HG03066 (cell line): ENCODE results near the gene CYREN.
"Not testable (repeated sequence)": the region's sequence is repeated elsewhere in the genome, so short reads cannot be mapped to it uniquely, and the experiment has no call there.

ENCODE experiments used
- ATAC-seq: cut with Tn5 transposase; IDR thresholded peaks from one replicate; pipeline ENCODE4 v1.9.1; 2021; ENCODE audit warnings: low read depth; ENCODE audit not compliant: unreplicated experiment

The CYREN gene, protein sequence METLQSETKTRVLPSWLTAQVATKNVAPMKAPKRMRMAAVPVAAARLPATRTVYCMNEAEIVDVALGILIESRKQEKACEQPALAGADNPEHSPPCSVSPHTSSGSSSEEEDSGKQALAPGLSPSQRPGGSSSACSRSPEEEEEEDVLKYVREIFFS

DNA sequence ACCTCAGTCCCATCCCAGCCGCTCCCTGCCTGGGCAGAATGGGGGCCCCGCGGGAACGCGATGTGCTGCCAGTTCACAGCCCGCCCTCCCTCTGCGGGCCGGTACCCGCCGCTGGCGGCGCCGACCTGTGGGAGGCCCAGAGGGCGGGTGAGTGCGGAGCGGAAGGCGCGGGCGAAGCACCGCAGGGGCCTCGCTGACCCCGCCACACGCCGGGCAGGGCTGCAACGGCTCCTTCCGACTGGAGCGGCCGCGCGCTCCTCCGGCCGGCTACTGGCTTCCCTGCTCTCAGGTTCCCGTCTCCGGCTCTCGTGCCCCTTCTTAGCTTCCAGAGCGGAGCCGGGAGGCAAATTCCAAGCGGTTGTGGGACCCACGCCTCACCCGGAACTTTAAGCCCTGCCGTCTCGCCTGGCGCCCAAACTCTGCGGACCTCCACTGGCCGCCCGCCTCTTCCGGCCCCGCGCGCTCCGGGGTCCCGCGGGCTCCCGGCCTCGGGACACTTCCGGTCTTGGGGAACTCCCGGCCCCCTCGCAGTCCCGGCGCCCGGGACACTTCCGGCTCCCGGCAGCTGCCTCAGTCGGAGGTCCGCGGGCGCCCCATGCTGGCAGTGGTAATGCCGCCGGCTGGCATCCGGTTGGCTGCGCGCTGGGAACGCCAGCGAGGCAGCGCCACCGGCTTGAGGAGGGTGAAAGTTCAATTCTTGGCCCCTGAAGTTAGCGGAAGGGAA lies at the start of gene CYREN:
Gene CYREN, minus strand, starts transcription at position 434 of the 724 bp plus-strand sequence. CDS start 1,785 bp downstream, outside the sequence.
- peak; percentile 62 for ATAC-seq

DNA sequence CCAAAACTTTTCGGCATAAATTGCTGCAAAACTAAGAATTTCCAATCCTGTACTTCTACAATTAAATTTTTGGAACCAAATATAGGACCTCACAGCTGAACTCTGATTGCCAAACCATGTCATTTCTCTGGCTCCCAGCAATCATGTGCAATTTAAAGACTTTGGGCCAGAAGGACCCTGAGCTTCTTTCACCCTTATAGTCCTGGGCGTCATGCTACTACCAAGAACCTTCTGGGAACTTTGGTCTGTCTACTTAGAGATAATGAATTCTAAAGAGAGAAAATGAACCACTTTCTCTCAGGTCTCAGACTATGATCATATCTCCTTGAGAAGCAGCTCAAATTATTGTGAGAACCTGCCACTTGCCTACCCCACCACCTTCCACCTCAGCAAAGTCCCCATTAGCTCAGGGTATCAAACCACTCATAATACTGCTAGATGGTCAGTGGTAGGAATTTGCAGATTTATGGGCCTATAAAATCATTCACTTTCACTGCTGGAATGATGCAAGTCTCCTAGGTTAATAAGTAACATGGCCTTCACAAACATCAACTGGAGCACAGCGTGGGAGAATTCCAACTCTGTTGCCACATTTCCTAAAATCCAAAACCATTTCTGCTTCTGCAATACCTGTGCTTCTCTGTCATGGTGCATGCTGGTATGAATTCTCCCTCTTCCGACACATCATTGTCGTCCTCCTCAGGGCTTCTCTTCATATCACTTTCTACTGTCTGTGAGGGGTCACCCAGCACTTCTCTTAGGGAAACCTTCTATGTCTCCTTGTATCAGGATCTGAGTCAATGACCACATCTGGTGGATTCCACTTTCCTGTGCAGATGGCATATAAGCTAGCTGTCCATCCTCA lies 47.4 kb upstream of the CYREN start:
- ATAC-seq: no peak

DNA sequence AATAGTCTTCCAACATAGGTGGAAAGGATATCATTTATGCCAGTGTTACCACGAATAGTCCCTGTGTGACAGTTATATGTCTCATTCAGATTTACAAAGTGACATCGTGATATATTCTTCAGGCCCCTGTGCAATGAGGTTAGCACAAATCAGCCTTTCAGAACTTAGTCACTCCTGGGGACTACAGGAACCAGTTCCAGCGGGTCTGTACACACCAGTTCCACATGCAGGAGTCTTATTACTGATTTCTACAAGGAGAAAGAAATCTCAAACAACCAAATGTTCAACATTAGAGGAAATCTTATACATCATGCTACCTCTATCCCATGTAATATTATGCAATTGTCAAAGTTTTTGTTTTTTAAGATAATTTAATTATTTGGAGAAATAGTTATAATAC lies 45.2 kb upstream of the CYREN start:
- no peak for ATAC-seq

DNA sequence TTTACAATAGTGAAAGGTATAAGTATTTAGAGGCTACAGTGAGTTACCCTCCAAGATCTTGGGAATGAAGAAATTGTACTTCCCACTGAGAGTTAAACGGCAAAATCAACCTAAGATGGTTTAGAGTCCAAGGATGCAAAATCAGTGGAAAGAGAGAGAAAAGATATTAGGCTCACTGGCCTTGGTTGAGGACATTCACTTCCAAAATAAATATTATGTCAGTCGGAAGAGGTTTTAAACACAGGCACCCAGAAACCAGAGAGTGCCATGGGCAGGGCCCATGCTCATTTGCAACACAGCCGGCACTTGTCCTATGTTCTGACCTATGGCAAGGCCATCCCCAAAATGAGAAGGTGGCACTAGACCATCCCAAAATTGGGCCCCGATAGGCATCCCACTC lies 44.7 kb upstream of the CYREN start:
- no peak for ATAC-seq

DNA sequence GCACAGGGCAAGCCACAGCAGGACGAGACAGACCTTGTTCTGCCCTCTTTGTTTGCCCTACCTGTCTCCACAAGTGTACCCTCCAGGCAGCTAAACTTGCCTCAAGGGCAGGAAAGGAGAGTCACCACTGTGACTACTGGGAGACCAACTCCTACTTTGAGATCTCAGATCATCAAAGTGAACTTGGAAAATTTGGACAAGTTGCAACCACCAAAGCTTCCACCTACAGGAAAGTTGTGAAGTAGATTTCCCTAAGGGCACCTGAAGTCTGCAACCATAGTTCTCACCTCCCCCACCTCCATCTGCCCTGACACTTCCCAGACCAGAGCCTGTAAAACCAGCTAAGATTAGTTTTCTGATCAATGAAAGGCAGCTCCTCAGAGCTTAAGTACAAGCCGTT lies 43.3 kb upstream of the CYREN start:
- ATAC-seq: no peak

DNA sequence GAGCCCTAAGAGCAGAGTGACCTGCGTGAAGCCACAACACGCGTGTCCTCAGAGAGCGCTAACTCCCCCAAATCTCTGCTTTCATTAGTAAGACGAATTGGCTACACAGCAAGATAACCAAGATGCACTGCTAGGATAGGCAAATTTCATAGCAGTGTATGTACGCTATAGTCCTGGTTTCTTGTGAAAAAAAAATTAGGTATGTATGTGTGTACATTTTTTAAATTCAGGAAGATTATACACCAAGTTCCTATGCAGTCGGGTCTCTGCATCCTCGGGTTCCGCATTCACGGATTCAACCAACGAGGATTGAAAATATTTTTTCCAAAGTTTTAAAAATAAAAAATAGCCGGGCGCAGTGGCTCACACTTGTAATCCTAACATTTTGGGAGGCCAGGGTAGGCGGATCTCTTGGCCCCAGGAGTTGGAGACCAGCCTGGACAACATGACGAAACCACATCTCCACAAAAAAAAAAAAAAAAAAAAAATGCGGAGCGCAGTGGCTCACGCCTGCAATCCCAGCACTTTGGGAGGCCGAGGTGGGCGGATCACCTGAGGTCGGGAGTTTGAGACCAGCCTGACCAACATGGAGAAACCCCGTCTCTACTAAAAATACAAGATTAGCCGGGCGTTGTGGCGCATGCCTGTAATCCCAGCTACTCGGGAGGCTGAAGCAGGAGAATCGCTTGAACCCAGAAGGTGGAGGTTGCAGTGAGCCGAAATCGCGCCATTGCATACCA lies 41.6 kb upstream of the CYREN start:
- ATAC-seq: not testable (repeated sequence)

DNA sequence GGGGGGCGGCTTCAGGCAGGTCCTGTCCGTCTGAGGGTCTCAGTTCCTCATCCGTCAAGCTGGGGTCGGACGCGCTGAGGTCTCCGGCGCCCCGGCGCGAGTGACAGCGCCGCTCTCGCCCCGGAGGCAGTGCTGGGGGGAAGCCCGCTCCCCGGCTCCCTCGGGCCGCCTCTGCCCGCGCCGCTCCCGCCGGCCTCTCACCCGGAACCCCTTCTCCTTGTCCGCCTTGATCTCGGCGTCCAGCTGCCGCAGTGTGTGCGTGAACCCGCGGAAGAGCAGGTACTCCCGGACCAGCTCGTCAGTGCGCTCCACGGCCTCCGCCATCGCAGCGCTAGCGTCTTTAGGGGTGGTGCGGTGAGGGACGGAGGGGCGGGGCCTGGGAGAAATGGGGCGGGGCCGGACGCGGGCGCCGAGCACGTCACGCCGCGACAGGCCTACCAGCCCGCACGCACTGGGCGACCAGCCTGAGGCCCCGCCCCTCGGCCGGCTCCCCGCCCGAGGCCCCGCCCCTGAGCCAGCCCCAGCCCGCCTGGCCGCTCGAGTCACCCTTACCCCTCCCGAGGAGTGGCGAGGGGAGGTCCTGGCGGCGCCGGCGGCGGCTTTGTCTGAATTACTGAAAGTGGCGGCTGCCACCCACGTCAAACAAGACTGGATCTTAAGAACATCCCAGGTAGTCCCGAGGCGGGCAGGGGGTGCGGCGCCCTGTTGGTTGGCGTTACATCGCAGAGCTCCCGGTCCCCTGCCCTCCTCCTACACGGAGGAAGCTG lies 40.9 kb upstream of the CYREN start, which contains the start of gene WDR91:
Gene WDR91, minus strand, starts transcription at position 348 of the 767 bp plus-strand sequence. Its CDS starts 24 bp downstream, at position 324.
- peak; percentile 70 for ATAC-seq

DNA sequence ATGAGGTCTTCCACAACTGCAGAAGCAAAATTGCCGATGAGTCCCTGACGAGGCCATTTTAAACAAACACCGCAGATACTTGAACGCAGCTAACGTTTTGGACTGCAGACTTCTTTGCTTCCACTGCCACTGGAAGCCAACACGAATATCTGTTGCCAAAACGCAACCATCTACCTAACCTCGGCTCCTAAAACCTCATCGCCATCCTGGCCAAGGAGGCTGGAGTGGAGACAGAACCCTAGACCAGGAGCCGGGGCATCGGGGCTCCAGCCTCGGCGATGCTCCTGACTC lies 40.3 kb upstream of the CYREN start:
- ATAC-seq: peak; percentile 1

DNA sequence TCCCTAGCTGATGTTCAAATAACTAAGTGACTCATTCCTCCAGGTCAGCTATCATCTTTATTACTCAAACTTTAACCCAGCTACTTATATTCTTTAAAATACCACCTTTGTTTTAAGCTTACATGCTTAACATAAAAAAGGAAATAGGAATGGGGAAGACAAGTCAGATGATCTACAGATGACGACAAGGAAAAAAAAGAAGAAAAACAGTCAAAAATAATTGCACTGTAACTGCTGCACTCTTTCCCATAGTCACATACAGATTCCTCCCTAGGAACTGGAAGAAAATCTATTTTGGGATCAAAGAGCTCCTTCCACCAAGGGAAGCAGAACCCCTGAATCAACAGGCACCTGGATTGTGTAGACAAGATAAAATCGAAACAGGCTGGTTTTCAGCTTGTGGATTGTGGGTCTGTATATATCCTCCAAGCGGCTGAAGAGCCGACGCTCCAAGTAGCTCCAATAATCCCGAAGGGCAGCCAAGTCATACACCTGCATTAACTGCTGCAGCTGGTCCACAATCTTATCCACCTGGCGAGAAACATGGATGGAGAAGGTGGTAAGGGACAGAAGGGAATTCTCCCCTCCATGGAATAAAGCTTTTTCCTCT lies 38.8 kb upstream of the CYREN start:
- no peak for ATAC-seq

DNA sequence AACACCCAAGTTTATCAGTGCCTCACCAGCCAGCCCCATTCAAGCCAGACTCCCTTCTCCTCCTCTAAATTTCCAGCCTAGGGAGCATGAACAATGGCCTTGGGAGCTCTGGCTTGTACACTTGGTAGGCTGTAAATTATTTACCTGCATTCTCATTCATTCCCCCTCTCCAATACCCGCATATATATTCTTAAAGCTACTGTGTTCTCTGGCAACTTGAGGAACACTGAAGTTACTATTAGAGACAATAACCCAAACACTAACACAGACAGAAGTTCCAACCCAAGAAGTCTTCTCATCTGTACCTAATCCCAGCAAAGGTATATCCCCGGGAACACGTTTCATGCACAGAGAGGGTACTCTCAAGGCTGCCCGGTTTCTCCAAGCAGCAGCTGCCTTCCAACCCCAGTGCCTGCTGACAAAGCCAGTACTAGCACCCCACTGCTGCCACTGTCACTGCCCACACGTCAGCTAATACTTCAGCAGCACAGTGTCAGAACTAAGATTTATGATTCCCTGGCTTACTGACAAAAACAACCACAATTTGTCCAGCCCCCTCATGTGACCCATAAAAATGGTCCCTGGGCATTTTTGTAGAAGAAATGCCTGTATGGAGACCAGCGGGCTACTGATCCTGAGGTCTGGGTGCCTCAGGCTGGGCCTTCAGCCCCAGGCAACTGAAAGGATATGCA lies 37.7 kb upstream of the CYREN start:
- no peak for ATAC-seq

DNA sequence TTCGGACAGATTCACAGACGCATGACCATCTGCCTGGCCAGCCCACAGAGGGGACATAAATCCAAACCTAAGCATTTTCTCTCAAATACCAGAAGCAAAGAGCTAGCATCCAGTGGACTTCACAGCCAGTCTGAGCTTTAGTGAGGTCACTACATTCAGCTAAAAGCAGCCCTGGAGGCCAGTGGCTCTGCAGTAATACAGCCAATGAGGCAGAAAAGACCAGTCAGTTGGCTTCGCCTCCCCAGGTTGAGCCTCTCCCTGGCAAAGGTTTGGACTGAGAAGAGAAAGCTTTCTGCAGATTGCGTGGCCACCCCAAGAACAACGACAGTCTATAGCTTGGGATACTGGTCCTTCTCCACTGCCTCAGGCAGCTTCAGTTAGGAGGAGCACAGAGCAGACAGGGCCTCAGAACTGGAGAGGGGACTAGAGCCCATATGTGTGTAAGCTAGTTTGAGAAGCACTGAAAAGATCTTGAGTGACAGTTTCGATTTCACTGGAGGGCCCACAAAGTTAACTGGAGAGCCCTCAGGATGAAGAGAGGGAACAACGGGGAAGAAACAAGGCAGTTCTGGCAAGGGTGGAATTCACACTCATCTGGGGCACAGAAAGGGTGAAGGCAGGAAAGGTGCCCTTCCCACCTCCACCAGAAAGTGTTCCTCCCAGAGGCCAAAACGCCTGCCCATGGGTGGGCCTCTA lies 37.0 kb upstream of the CYREN start:
- ATAC-seq: no peak

DNA sequence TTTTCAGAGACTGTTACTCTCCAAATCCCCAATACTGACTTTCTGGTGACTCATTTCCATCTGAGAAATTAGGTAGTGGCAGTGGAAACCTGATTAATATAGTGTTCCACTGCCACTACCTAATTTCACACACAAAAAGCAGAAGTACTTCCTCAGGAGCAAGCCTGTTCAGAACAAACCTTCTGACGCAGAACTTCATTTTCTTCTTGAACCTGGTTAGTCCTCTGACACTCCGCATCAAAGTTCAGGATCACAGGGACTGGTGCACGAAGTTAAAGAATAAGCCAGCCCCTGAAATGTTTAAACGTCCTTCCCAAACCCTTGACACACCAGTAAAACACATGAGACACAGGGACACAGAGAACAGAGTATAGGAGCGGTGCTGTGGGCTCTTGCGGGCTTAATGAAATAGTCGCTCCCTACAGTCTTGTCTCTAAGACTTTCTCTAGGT lies 36.5 kb upstream of the CYREN start:
- ATAC-seq: peak; percentile 29

DNA sequence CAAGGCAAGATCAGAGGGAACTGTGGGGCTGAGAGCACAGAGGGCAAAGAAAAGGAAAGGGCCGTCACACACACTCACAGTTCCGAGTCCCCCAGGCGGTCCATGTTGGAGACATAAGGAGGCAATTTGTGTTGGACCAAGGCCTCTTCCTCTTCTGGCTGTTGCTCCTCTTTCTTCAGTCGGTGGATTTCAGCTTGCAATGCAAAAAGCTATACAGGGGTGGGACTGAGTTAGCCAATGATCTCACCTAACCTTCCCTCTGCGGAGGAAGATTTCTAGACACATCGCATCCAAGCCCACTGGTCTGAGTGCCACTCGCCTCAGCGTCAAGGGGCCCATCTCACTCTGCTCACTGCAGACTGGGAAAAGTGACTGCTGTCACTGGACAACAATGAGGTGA lies 35.3 kb upstream of the CYREN start:
- ATAC-seq: no peak

DNA sequence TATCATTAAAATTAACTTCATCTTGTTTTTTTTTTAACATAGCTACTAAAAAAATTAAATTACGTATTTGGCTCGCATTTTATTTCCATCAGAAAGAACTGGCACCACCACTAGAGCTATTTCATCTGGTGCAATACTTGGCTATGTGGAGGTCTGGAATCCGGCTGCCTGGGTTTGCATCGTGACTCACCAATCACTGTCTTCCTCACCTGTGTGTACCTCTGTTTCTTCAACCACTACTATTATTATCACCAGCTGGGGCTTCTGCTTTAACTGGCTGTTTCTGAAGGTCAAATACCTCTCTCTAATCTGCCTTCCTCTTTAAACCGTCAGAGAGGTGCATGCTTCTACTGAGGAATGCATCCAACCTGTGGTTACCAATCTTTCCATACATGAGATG lies 34.4 kb upstream of the CYREN start:
- ATAC-seq: no peak

DNA sequence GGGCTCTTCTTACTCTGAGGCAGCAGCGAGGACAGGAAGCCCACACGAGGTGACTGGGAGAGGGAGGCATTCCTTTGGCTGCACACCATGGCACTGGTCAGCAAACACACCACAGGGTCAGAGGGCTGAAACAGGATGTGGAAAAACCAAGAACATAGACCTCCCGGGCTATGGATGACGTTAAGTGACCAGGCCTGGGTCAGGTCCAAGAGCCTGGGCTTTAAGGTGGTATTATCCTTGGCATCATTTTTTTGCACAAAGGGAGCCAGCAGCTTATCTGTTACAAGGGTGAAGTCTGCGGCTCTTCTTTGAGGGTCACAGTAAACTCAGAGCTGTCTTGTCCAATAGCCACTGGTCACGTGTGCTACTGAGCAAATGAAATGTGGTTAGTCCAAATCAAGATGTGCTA lies 33.8 kb upstream of the CYREN start:
- no peak for ATAC-seq

DNA sequence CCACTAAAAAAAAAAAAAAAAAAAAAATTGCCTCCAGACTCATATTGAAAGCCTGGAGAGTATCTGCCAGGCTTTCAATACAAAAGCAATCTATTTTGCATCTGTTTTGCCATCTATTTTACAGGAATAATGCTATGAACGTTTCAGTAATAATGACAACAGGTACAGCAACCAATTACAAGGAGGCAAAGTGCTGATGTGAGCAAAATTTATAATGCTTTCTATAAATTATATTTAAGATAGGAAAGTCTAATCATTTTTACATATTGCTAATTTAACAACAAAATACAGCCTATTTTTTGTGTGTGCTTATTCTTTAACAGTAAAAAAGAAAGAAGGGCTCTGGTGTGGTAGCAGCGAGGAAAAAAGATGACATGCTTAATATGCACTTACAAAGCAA lies 30.8 kb upstream of the CYREN start:
- no peak for ATAC-seq

DNA sequence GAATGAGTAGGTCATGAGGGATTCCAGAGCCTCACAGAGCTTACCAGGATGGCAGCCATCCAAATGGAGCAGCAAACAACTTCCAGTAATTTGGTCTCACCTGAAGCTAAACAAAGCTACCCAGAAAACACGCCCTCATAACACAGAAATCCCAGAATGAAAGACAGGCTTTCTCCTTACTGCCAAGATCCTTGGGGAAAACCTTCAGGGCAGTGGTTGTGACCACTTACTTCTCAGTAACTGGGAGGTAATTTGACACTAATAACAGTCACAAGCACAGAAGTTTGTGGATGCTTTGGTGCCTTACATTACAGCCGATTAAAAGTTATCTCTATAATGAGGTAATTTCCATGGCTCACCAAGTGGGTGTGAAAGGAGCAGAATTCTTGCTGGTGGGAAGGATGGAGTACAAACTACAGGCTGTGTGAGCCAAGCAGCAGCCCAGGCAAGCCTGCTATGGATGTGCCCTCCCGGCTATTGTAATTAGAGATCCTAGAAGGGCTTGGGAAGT lies 30.4 kb upstream of the CYREN start:
- no peak for ATAC-seq

DNA sequence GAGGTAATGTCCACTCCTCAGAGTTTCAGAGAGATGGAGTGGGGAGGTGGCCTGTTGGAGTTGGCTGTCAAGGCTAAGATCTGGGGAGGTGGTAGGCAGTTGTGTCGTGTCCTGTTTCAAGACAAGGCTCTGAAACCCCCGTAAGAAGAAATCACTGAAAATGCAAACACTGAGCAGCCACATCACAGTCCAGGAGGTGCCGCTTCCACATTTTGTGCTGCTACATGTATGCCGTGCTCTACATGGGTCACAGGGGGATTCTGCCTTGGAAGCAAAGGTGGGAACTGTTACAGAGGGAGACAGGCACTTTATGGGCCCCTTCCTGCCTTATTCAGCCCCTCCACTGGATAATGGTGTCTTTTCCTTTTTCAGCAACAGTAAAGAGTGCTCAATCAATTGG lies 28.9 kb upstream of the CYREN start:
- ATAC-seq: no peak
